ENCODE results near the gene OR8H3. TPM values are rescaled to one million over a fixed set of nuclear protein-coding genes. Genes with fewer than 3 reads are reported as not detected.
"Not testable (repeated sequence)": the region's sequence is repeated elsewhere in the genome, so short reads cannot be mapped to it uniquely, and the experiment has no call there.

The OR8H3 gene
- total RNA-seq = not detected

GRCh38 chr11:56122073-56122472 is at the start of gene OR8H3:
Gene OR8H3 (plus strand): TSS chr11:56122373. CDS start chr11:56122373, 0 bp downstream.
- DNase-seq (no peak), ATAC-seq (ENCODE audit: low FRiP score in 2 of 2) (no peak)
- TF ChIP-seq CTCF (IDR thresholded peaks at IDR 0.05) (no peak), POLR2AphosphoS5 (IDR thresholded peaks at IDR 0.05) (no peak), EP300 (IDR thresholded peaks at IDR 0.05) (no peak), POLR2A (IDR thresholded peaks at IDR 0.05) (no peak)

GRCh38 chr11:56089697-56090096 is 32.5 kb upstream of the OR8H3 start:
- 79 to 80% methylated on average over 3 of the region's 3 CpGs for WGBS, 2 donors
- H3K27ac ChIP-seq = no peak overlapping the region
- ATAC-seq (ENCODE audit: low FRiP score in 2 of 2) (no peak), DNase-seq (no peak)
- no peaks in the 10 kb centered on the region for H3K9me3 ChIP-seq
- H3K4me1 ChIP-seq = no peaks in the 10 kb centered on the region
- no peaks in the 10 kb centered on the region for H3K36me3 ChIP-seq
- no peak overlapping the region for H3K4me3 ChIP-seq
- TF ChIP-seq POLR2AphosphoS5 (IDR thresholded peaks at IDR 0.05) = no peak
- no peak for TF ChIP-seq POLR2A (IDR thresholded peaks at IDR 0.05)
- TF ChIP-seq EP300 (IDR thresholded peaks at IDR 0.05) = no peak
- no peaks in the 10 kb centered on the region for H3K27me3 ChIP-seq

More at GRCh38 chr11:56122073-56122472, at the start of gene OR8H3:
- no peaks in the 10 kb centered on the region for H3K9me3 ChIP-seq
- H3K27ac ChIP-seq = no peak within 1 kb of the TSS
- no peaks in the 10 kb centered on the region for H3K4me1 ChIP-seq
- WGBS, 2 donors = 69 to 79% methylated on average over 6 of the region's 6 CpGs
- no peaks in the 10 kb centered on the region for H3K36me3 ChIP-seq
- no peaks in the 10 kb centered on the region for H3K27me3 ChIP-seq
- H3K4me3 ChIP-seq = no peak within 1 kb of the TSS

GRCh38 chr11:56093008-56093407 is 29.2 kb upstream of the OR8H3 start, which contains the start of gene OR8I2:
Gene OR8I2 (plus strand): TSS chr11:56093308. CDS start chr11:56093308, 0 bp downstream.
- DNase-seq (no peak), ATAC-seq (ENCODE audit: low FRiP score in 2 of 2) (no peak)
- no peaks in the 10 kb centered on the region for H3K36me3 ChIP-seq
- no peak within 1 kb of the TSS for H3K4me3 ChIP-seq
- H3K27ac ChIP-seq = no peak within 1 kb of the TSS
- H3K27me3 ChIP-seq = no peaks in the 10 kb centered on the region
- no peak for TF ChIP-seq EP300 (IDR thresholded peaks at IDR 0.05)
- no peak for TF ChIP-seq POLR2AphosphoS5 (IDR thresholded peaks at IDR 0.05)
- no peak for TF ChIP-seq CTCF (IDR thresholded peaks at IDR 0.05)
- no peak for TF ChIP-seq POLR2A (IDR thresholded peaks at IDR 0.05)
- 59 to 67% methylated on average over 3 of the region's 3 CpGs for WGBS, 2 donors
- no peaks in the 10 kb centered on the region for H3K9me3 ChIP-seq
- no peaks in the 10 kb centered on the region for H3K4me1 ChIP-seq

- Histone ChIP-seq H3K27me3 (no peaks in the 10 kb centered on the region), H3K4me1 (no peaks in the 10 kb centered on the region), H3K4me3 (no peak within 1 kb of the TSS), H3K9me3 (no peaks in the 10 kb centered on the region), H3K27ac (no peak within 1 kb of the TSS), H3K36me3 (no peaks in the 10 kb centered on the region)
- DNase-seq = no peak
- TF ChIP-seq POLR2A (IDR thresholded peaks at IDR 0.05) (no peak), POLR2AphosphoS5 (IDR thresholded peaks at IDR 0.05) (no peak), EP300 (IDR thresholded peaks at IDR 0.05) (no peak), CTCF (IDR thresholded peaks at IDR 0.05) (no peak)
- no peak for ATAC-seq (ENCODE audit: low FRiP score in 2 of 2)
Measured at GRCh38 chr11:56103210-56103737, 18.9 kb upstream of the OR8H3 start, which contains the start of gene OR8H2. Gene OR8H2 (plus strand): TSS chr11:56103687. CDS start chr11:56105043, 1,356 bp downstream.

- Histone ChIP-seq H3K36me3 (no peaks in the 10 kb centered on the region), H3K4me3 (no peak within 1 kb of the TSS), H3K4me1 (no peaks in the 10 kb centered on the region), H3K27ac (no peak within 1 kb of the TSS), H3K27me3 (no peaks in the 10 kb centered on the region), H3K9me3 (no peaks in the 10 kb centered on the region)
- ATAC-seq (ENCODE audit: low FRiP score in 2 of 2) = no peak
- TF ChIP-seq CTCF (IDR thresholded peaks at IDR 0.05) (no peak), EP300 (IDR thresholded peaks at IDR 0.05) (no peak), POLR2AphosphoS5 (IDR thresholded peaks at IDR 0.05) (no peak)
- no peak for DNase-seq
Measured at GRCh38 chr11:56140151-56140661, 18.0 kb downstream of the OR8H3 start, which contains the start of gene OR8J3. Gene OR8J3 (minus strand): TSS chr11:56140201. CDS start chr11:56137718, 2,483 bp downstream.

- H3K4me1 ChIP-seq = not testable (repeated sequence)
Measured at GRCh38 chr11:56143681-56144080, 21.5 kb downstream of the OR8H3 start.

More at GRCh38 chr11:56143681-56144080, 21.5 kb downstream of the OR8H3 start:
- not testable (repeated sequence) for H3K27me3 ChIP-seq; ATAC-seq (ENCODE audit: low FRiP score in 2 of 2); H3K36me3 ChIP-seq; H3K4me3 ChIP-seq; H3K27ac ChIP-seq; H3K9me3 ChIP-seq
- DNase-seq = peak in 1 of 2 donors; percentile 49
- 84 to 93% methylated on average over 6 to 11 of the region's 30 CpGs for WGBS, 2 donors
